H9 (cell line): ENCODE data around the gene OR10A4. TPM values are rescaled to one million over a fixed set of nuclear protein-coding genes. Genes with fewer than 3 reads are reported as not detected.

Experiments
- DNase-seq: peaks from one replicate; pipeline ENCODE4 v3.0.0-alpha.2; 2017
- H2AFZ ChIP-seq: one replicate; pipeline ENCODE4 v1.6.1; 2013; ENCODE audit warnings: mild to moderate bottlenecking, low read length, control low read depth, moderate library complexity
- H2AK5ac ChIP-seq: 2 replicates; pipeline ENCODE4 v1.6.1; 2013; ENCODE audit warnings: low read length, control low read depth, mixed read lengths; ENCODE audit not compliant: insufficient read length
- H2BK120ac ChIP-seq: one replicate; pipeline ENCODE4 v1.6.1; 2013; ENCODE audit warnings: low read depth, mild to moderate bottlenecking, low read length, control low read depth, inconsistent platforms; ENCODE audit not compliant: poor library complexity, severe bottlenecking
- H2BK12ac ChIP-seq: 2 replicates; pipeline ENCODE4 v1.6.1; 2013; ENCODE audit warnings: low read length, control low read depth, mixed read lengths, low read depth; ENCODE audit not compliant: insufficient read length
- H2BK15ac ChIP-seq: 2 replicates; pipeline ENCODE4 v1.6.1; 2013; ENCODE audit warnings: low read depth, low read length, control low read depth
- H2BK20ac ChIP-seq: one replicate; pipeline ENCODE4 v1.6.1; 2013; ENCODE audit warnings: low read depth, mild to moderate bottlenecking, low read length, control low read depth, inconsistent platforms; ENCODE audit not compliant: poor library complexity, severe bottlenecking
- H2BK5ac ChIP-seq: 2 replicates; pipeline ENCODE4 v1.6.1; 2013; ENCODE audit warnings: low read length, control low read depth, mixed read lengths; ENCODE audit not compliant: insufficient read length
- H3K14ac ChIP-seq: 2 replicates; pipeline ENCODE4 v1.6.1; 2013; ENCODE audit warnings: low read length, control low read depth; ENCODE audit not compliant: insufficient read depth
- H3K18ac ChIP-seq: 2 replicates; pipeline ENCODE4 v1.6.1; 2013; ENCODE audit warnings: low read depth, mild to moderate bottlenecking, mixed read lengths, low read length, control low read depth; ENCODE audit not compliant: insufficient read length
- H3K23ac ChIP-seq: 2 replicates; pipeline ENCODE4 v1.6.1; 2013; ENCODE audit warnings: low read length, control low read depth, mixed read lengths, low read depth; ENCODE audit not compliant: insufficient read length
- H3K23me2 ChIP-seq: 2 replicates; pipeline ENCODE4 v1.6.1; 2013; ENCODE audit warnings: low read depth, mild to moderate bottlenecking, mixed read lengths, low read length, control low read depth; ENCODE audit not compliant: insufficient read length, poor library complexity, severe bottlenecking
- H3K27ac ChIP-seq: 2 replicates; pipeline ENCODE4 v1.5.1; 2013; ENCODE audit warnings: low read length, control low read depth, mixed read lengths, low read depth; ENCODE audit not compliant: insufficient read length
- H3K27me3 ChIP-seq: 2 replicates; pipeline ENCODE4 v1.6.1; 2013; ENCODE audit warnings: low read length, control low read depth, inconsistent platforms; ENCODE audit not compliant: insufficient read depth
- H3K4ac ChIP-seq: 2 replicates; pipeline ENCODE4 v1.6.1; 2013; ENCODE audit warnings: low read depth, mild to moderate bottlenecking, control low read depth, inconsistent platforms, low read length, moderate library complexity
- H3K4me1 ChIP-seq: 2 replicates; pipeline ENCODE4 v1.6.1; 2013; ENCODE audit warnings: low read length, control low read depth, inconsistent platforms; ENCODE audit not compliant: insufficient read depth
- H3K4me2 ChIP-seq: 2 replicates; pipeline ENCODE4 v1.6.1; 2013; ENCODE audit warnings: low read length, control low read depth, mixed read lengths; ENCODE audit not compliant: insufficient read length, insufficient read depth
- H3K56ac ChIP-seq: 2 replicates; pipeline ENCODE4 v1.6.1; 2013; ENCODE audit warnings: low read depth, mild to moderate bottlenecking, mixed read lengths, low read length, control low read depth; ENCODE audit not compliant: insufficient read length
- H3K79me1 ChIP-seq: 2 replicates; pipeline ENCODE4 v1.6.1; 2013; ENCODE audit warnings: low read depth, mild to moderate bottlenecking, moderate library complexity, low read length, control low read depth, inconsistent platforms; ENCODE audit not compliant: insufficient read depth, poor library complexity, severe bottlenecking
- H3K79me2 ChIP-seq: 2 replicates; pipeline ENCODE4 v1.6.1; 2013; ENCODE audit warnings: low read length, control low read depth, inconsistent platforms; ENCODE audit not compliant: insufficient read depth
- H3K9ac ChIP-seq: 2 replicates; pipeline ENCODE4 v1.6.1; 2013; ENCODE audit warnings: low read length, control low read depth, mixed read lengths; ENCODE audit not compliant: insufficient read length; ENCODE audit errors: extremely low read depth
- H3K9me3 ChIP-seq: one replicate; pipeline ENCODE4 v1.6.1; 2013; ENCODE audit warnings: low read depth, low read length, inconsistent platforms; ENCODE audit not compliant: control insufficient read depth
- H3T11ph ChIP-seq: one replicate; pipeline ENCODE4 v1.6.1; 2013; ENCODE audit warnings: mild to moderate bottlenecking, low read length, control low read depth, inconsistent platforms
- H4K20me1 ChIP-seq: one replicate; pipeline ENCODE4 v1.6.1; 2013; ENCODE audit not compliant: control insufficient read depth, insufficient read length, insufficient read depth
- H4K5ac ChIP-seq: 2 replicates; pipeline ENCODE4 v1.6.1; 2013; ENCODE audit warnings: low read depth, mild to moderate bottlenecking, mixed read lengths, low read length, control low read depth; ENCODE audit not compliant: insufficient read length
- H4K8ac ChIP-seq: replicated peaks from 2 replicates; pipeline ENCODE4 v1.6.1; 2013; ENCODE audit warnings: low read length, control low read depth, mixed read lengths, low read depth; ENCODE audit not compliant: insufficient read length
- H4K91ac ChIP-seq: 2 replicates; pipeline ENCODE4 v1.6.1; 2013; ENCODE audit warnings: low read depth, mild to moderate bottlenecking, moderate library complexity, mixed read lengths, low read length, control low read depth; ENCODE audit not compliant: insufficient read length
- H3K27ac Mint-ChIP-seq, 3 experiments: 2 replicates in 2 of 3; 3 replicates in 1 of 3; pipeline ENCODE4 v1.8.0; 2020 to 2021; ENCODE audit warnings: mixed read lengths in 3 of 3, mild to moderate bottlenecking in 1 of 3, moderate library complexity in 1 of 3
- H3K27me3 Mint-ChIP-seq: 2 replicates; pipeline ENCODE4 v1.8.0; 2021; ENCODE audit warnings: low read depth, mild to moderate bottlenecking, moderate library complexity, mixed read lengths
- H3K36me3 Mint-ChIP-seq, 3 experiments: 2 replicates in 2 of 3; 3 replicates in 1 of 3; pipeline ENCODE4 v1.8.0; 2020 to 2021; ENCODE audit warnings: low read depth in 3 of 3, mixed read lengths in 3 of 3; ENCODE audit not compliant: insufficient read depth in 1 of 3
- H3K4me1 Mint-ChIP-seq, 2 experiments: 2 replicates each; pipeline ENCODE4 v1.8.0; 2020; ENCODE audit warnings: mixed read lengths in 2 of 2
- H3K4me3 Mint-ChIP-seq, 2 experiments: 2 replicates in 1 of 2; 3 replicates in 1 of 2; pipeline ENCODE4 v1.8.0; 2020 to 2021; ENCODE audit warnings: mild to moderate bottlenecking in 2 of 2, mixed read lengths in 2 of 2, moderate library complexity in 1 of 2
- H3K9me3 Mint-ChIP-seq, 2 experiments: 2 replicates in 1 of 2; 3 replicates in 1 of 2; pipeline ENCODE4 v1.8.0; 2020; ENCODE audit warnings: mild to moderate bottlenecking in 2 of 2, mixed read lengths in 2 of 2, moderate library complexity in 1 of 2
- total RNA-seq: library from RNA; stranded (reverse); gene quantifications from 2 replicates; pipeline ENCODE4 v1.2.1, GENCODE V29; 2021
- TF ChIP-seq, protein P1 (sequence below): fragments of 200-600 bp; sonication (generic); conservative IDR thresholded peaks from 3 replicates; pipeline ENCODE4 v1.8.0; 2021; ENCODE audit warnings: antibody characterized with exemption, mild to moderate bottlenecking

OR10A4 gene
- total RNA-seq, 1 experiment from 2014 or later: not detected

DNA sequence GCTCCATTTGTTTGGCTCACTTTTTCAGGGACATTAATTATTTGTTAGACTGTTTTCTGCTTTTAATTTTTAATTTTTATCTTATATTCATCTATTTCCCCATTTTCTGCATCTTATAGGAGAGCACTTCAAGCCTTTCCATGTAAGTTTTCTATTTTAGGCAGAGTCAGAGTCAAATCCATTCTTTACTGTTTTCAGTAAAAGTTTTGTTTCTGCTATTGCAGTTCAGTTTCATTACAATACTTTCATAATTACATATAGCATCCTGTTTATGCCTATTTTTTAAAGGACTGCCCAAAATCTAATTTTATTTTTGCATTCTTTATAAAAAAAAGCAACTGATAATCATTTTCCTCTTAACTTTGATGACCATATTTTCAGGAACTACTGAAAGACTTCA is 34.7 kb upstream of the OR10A4 start:
- Histone ChIP-seq H3K4ac (no peak overlapping the region), H4K5ac (no peak overlapping the region), H3K23me2 (no peaks in the 10 kb centered on the region), H3K9ac (no peak overlapping the region), H3T11ph (no peak overlapping the region), H3K23ac (no peak overlapping the region), H3K9me3 (no peaks in the 10 kb centered on the region), H4K8ac (no peak overlapping the region), H4K20me1 (no peaks in the 10 kb centered on the region), H2BK5ac (no peak overlapping the region), H3K18ac (no peak overlapping the region), H3K27me3 (no peaks in the 10 kb centered on the region), H2AFZ (no peak overlapping the region), H3K4me2 (no peak overlapping the region), H2AK5ac (no peak overlapping the region), H3K56ac (no peak overlapping the region), H3K27ac (no peak overlapping the region), H3K14ac (no peak overlapping the region), H3K79me1 (no peaks in the 10 kb centered on the region), H2BK15ac (no peak overlapping the region), H2BK12ac (no peak overlapping the region), H2BK20ac (no peak overlapping the region), H3K4me1 (no peaks in the 10 kb centered on the region), H2BK120ac (no peak overlapping the region), H3K79me2 (no peaks in the 10 kb centered on the region), H4K91ac (no peak overlapping the region)
- no peak overlapping the region for H3K4me3 Mint-ChIP-seq
- TF ChIP-seq, protein P1, sequence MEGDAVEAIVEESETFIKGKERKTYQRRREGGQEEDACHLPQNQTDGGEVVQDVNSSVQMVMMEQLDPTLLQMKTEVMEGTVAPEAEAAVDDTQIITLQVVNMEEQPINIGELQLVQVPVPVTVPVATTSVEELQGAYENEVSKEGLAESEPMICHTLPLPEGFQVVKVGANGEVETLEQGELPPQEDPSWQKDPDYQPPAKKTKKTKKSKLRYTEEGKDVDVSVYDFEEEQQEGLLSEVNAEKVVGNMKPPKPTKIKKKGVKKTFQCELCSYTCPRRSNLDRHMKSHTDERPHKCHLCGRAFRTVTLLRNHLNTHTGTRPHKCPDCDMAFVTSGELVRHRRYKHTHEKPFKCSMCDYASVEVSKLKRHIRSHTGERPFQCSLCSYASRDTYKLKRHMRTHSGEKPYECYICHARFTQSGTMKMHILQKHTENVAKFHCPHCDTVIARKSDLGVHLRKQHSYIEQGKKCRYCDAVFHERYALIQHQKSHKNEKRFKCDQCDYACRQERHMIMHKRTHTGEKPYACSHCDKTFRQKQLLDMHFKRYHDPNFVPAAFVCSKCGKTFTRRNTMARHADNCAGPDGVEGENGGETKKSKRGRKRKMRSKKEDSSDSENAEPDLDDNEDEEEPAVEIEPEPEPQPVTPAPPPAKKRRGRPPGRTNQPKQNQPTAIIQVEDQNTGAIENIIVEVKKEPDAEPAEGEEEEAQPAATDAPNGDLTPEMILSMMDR: no peak
- DNase-seq: no peak
- peaks cover 2% of the 10 kb centered on the region for H3K27me3 Mint-ChIP-seq
- peaks cover 10 to 22% of the 10 kb centered on the region in 2 experiments for H3K9me3 Mint-ChIP-seq
- peaks cover 3 to 23% (median 14%) of the 10 kb centered on the region in 3 experiments; a peak in 5 of 7 replicates for H3K36me3 Mint-ChIP-seq
- H3K4me1 Mint-ChIP-seq: peaks cover 13% of the 10 kb centered on the region in 2 experiments
- H3K27ac Mint-ChIP-seq: no peak overlapping the region
